MM.1S (cell line): ENCODE measurements around the gene SDHAF1.

Experiments
- DNase-seq: peaks from one replicate; pipeline ENCODE4 v3.0.0-alpha.2; 2015
- H2AFZ ChIP-seq: fragments of 300-600 bp; sonication (generic); 2 replicates; pipeline ENCODE4 v1.6.0; 2016; ENCODE audit warnings: antibody characterized with exemption, low read length
- H3F3A ChIP-seq: fragments of 300-600 bp; sonication (generic); 2 replicates; pipeline ENCODE4 v1.6.1; 2016; ENCODE audit warnings: mild to moderate bottlenecking, antibody characterized with exemption, low read length, moderate library complexity, mixed read lengths; ENCODE audit not compliant: insufficient read depth
- H3K27ac ChIP-seq: fragments of 300-600 bp; sonication (generic); 2 replicates; pipeline ENCODE4 v1.5.1; 2016; ENCODE audit warnings: mild to moderate bottlenecking, low read length
- H3K27me3 ChIP-seq: fragments of 300-600 bp; sonication (generic); replicated peaks from 2 replicates; pipeline ENCODE4 v1.6.0; 2016; ENCODE audit warnings: low read length; ENCODE audit not compliant: insufficient read depth
- H3K36me3 ChIP-seq: fragments of 300-600 bp; sonication (generic); replicated peaks from 2 replicates; pipeline ENCODE4 v1.6.1; 2016; ENCODE audit warnings: mild to moderate bottlenecking, low read length, mixed read lengths; ENCODE audit not compliant: insufficient read depth
- H3K4me1 ChIP-seq: fragments of 300-600 bp; sonication (generic); 2 replicates; pipeline ENCODE4 v1.6.1; 2016; ENCODE audit warnings: low read length, mixed read lengths
- H3K4me2 ChIP-seq: fragments of 300-600 bp; sonication (generic); 2 replicates; pipeline ENCODE4 v1.6.0; 2016; ENCODE audit warnings: low read depth, low read length
- H3K4me3 ChIP-seq: fragments of 300-600 bp; sonication (generic); 2 replicates; pipeline ENCODE4 v1.5.1; 2016; ENCODE audit warnings: low read length, mixed read lengths
- H3K79me2 ChIP-seq: fragments of 300-600 bp; sonication (generic); 2 replicates; pipeline ENCODE4 v1.6.1; 2016; ENCODE audit warnings: mixed run types, low read length, mixed read lengths
- H3K9ac ChIP-seq: fragments of 300-600 bp; sonication (generic); 2 replicates; pipeline ENCODE4 v1.6.1; 2016; ENCODE audit warnings: low read length, mixed read lengths
- H3K9me2 ChIP-seq: fragments of 300-600 bp; sonication (generic); replicated peaks from 2 replicates; pipeline ENCODE4 v1.6.1; 2016; ENCODE audit warnings: mild to moderate bottlenecking, low read length, mixed read lengths; ENCODE audit not compliant: insufficient read depth
- H3K9me3 ChIP-seq: fragments of 300-600 bp; sonication (generic); replicated peaks from 2 replicates; pipeline ENCODE4 v1.6.1; 2016; ENCODE audit warnings: mild to moderate bottlenecking, low read length, mixed read lengths; ENCODE audit not compliant: insufficient read depth
- H4K20me1 ChIP-seq: fragments of 300-600 bp; sonication (generic); 2 replicates; pipeline ENCODE4 v1.6.1; 2016; ENCODE audit warnings: mild to moderate bottlenecking, low read length, moderate library complexity, mixed read lengths; ENCODE audit not compliant: insufficient read depth
- EZH2 ChIP-seq: fragments of 300-600 bp; sonication (generic); optimal IDR thresholded peaks from 2 replicates; pipeline ENCODE3; 2017; ENCODE audit warnings: low read depth, mild to moderate bottlenecking, antibody characterized with exemption, low read length, mixed read lengths
- EZH2phosphoT487 ChIP-seq: fragments of 300-600 bp; sonication (generic); IDR thresholded peaks from 2 replicates; pipeline ENCODE4 v1.6.1; 2018; ENCODE audit warnings: antibody characterized with exemption, low read length
- TF ChIP-seq, protein P1 (sequence below): fragments of 300-600 bp; sonication (generic); IDR thresholded peaks from 2 replicates; pipeline ENCODE4 v1.5.1; 2016; ENCODE audit warnings: antibody characterized with exemption, low read length, mixed read lengths

SDHAF1 gene, protein sequence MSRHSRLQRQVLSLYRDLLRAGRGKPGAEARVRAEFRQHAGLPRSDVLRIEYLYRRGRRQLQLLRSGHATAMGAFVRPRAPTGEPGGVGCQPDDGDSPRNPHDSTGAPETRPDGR

DNA sequence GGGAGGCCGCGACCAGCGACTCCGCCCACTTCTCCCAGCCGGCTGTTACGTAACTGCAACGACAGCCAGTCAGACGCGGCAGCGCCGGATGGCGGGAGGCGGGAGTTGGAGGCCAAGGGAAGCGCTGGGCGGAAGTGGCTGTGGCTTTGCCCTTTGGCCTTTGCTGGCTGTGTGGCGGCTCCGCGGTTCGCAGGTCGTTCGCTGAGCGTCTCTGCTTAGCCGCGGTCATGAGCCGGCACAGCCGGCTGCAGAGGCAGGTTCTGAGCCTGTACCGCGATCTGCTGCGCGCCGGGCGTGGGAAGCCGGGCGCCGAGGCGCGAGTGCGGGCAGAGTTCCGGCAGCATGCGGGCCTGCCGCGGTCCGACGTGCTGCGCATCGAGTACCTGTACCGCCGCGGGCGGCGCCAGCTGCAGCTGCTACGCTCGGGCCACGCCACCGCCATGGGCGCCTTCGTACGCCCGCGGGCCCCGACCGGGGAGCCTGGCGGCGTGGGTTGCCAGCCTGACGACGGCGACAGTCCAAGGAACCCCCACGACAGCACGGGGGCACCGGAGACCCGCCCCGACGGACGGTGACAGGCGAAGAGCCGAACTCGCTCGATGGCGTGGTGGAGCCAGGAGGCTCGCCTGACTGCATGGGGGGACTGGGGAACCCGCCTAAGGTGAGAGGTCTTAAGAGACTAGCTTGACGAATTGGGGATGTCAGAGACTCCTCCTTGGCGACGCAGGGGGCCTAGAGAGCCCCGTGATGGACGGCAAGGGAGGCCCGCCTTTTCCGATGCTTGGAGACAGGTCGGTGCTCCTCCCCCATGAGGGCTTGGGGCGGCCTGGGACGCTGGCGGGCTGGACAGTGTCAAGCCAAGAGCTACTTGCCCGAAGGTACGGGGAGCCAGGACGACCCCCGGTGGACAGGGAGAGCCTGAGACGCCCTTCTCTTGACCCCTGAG lies at the start of gene SDHAF1:
SDHAF1 (plus strand) TSS at position 141 of the 946 bp plus-strand sequence; CDS start at position 228, 87 bp downstream.
- Histone ChIP-seq H3K9me3 (no peaks in the 10 kb centered on the region), H3K4me3 (peak within 1 kb of the TSS; percentile 97), H2AFZ (peak within 1 kb of the TSS; percentile 97), H3K4me1 (peaks cover 9% of the 10 kb centered on the region), H3K79me2 (peaks cover 33% of the 10 kb centered on the region), H4K20me1 (no peaks in the 10 kb centered on the region), H3F3A (no peaks in the 10 kb centered on the region), H3K9me2 (no peaks in the 10 kb centered on the region), H3K4me2 (peak within 1 kb of the TSS; percentile 93), H3K9ac (peak within 1 kb of the TSS; percentile 84), H3K36me3 (no peaks in the 10 kb centered on the region), H3K27ac (peak within 1 kb of the TSS; percentile 71; the same call in 1 of the 2 replicates), H3K27me3 (no peaks in the 10 kb centered on the region)
- DNase-seq: peak; percentile 97
- no peak for TF ChIP-seq EZH2phosphoT487
- TF ChIP-seq, protein P1, sequence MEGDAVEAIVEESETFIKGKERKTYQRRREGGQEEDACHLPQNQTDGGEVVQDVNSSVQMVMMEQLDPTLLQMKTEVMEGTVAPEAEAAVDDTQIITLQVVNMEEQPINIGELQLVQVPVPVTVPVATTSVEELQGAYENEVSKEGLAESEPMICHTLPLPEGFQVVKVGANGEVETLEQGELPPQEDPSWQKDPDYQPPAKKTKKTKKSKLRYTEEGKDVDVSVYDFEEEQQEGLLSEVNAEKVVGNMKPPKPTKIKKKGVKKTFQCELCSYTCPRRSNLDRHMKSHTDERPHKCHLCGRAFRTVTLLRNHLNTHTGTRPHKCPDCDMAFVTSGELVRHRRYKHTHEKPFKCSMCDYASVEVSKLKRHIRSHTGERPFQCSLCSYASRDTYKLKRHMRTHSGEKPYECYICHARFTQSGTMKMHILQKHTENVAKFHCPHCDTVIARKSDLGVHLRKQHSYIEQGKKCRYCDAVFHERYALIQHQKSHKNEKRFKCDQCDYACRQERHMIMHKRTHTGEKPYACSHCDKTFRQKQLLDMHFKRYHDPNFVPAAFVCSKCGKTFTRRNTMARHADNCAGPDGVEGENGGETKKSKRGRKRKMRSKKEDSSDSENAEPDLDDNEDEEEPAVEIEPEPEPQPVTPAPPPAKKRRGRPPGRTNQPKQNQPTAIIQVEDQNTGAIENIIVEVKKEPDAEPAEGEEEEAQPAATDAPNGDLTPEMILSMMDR: 0 out of 2 replicates have a peak, but pooled peaks have one; percentile 2

DNA sequence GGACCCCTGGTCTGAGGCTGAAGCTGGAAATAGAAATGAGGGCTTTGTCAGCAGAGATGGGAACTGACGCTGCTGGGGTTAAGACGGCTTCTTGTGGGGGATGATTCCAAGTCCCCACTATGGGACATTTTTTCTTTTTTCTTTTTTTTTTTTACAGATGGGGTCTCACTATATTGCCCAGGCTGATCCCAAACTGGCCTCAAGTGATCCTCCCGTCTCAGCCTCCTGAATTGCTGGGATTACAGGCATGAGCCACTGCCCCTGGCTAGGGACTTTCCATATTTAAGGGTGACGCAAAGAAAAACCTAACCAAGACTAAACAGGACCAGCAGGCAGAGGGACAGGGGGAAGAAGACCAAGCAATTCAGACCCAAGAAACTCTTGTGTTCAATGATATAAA lies 48.8 kb upstream of the SDHAF1 start:
- DNase-seq: no peak
- H3K27me3 ChIP-seq: peaks cover 22% of the 10 kb centered on the region
- no peak overlapping the region for H3K4me3 ChIP-seq
- H3K36me3 ChIP-seq: no peaks in the 10 kb centered on the region
- no peak overlapping the region for H3K9ac ChIP-seq
- no peaks in the 10 kb centered on the region for H3F3A ChIP-seq
- no peaks in the 10 kb centered on the region for H4K20me1 ChIP-seq
- no peaks in the 10 kb centered on the region for H3K9me3 ChIP-seq
- no peaks in the 10 kb centered on the region for H3K9me2 ChIP-seq
- no peak overlapping the region for H3K27ac ChIP-seq
- H3K79me2 ChIP-seq: no peaks in the 10 kb centered on the region
- TF ChIP-seq EZH2 (no peak), EZH2phosphoT487 (no peak)
- TF ChIP-seq, protein P1: no peak
- H3K4me2 ChIP-seq: no peak overlapping the region
- no peaks in the 10 kb centered on the region for H3K4me1 ChIP-seq
- H2AFZ ChIP-seq: no peak overlapping the region

DNA sequence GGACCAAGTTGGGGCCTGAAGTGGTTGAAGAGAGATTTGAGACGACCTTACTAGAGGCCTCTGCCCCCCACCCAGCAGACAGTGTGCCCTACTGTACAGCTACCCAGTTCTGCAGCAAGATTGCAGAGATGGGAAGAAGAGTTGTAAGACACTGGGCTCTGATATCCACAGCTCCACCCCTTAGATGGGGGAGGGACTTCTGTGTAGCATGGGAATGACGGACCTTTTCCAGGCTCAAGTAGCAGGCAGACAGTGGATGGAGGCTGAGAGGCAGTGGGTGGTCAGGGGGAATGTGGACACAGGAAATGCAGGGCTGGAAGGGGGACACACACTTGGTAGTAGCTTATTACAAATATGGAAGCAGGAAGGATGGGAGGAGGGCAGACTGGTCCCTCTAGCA lies 45.9 kb upstream of the SDHAF1 start:
- Histone ChIP-seq H3K9ac (no peak overlapping the region), H3K4me3 (no peak overlapping the region), H3K4me2 (no peak overlapping the region), H3K4me1 (no peaks in the 10 kb centered on the region), H3K79me2 (no peaks in the 10 kb centered on the region), H3K27ac (no peak overlapping the region), H3K36me3 (no peaks in the 10 kb centered on the region), H4K20me1 (no peaks in the 10 kb centered on the region), H3K27me3 (peaks cover 45% of the 10 kb centered on the region), H2AFZ (no peak overlapping the region), H3F3A (no peaks in the 10 kb centered on the region), H3K9me2 (no peaks in the 10 kb centered on the region), H3K9me3 (no peaks in the 10 kb centered on the region)
- TF ChIP-seq, protein P1: no peak
- TF ChIP-seq EZH2: no peak
- TF ChIP-seq EZH2phosphoT487: no peak
- no peak for DNase-seq
